Activated CD4-positive, alpha-beta T cell treated with anti-CD3 and anti-CD28 coated beads, Interleukin-2, amount 50 U/mL, for 4 hours (primary cell): Measurements from ENCODE around the gene ATG13.

Experiments used
- DNase-seq, 2 experiments: peaks; one replicate each; pipeline ENCODE4 v3.0.0-alpha.2; 2020

Gene ATG13

GRCh38 chr11:46677169-46677568 lies 59.8 kb downstream of the ATG13 start:
- DNase-seq, result no peak

DNA sequence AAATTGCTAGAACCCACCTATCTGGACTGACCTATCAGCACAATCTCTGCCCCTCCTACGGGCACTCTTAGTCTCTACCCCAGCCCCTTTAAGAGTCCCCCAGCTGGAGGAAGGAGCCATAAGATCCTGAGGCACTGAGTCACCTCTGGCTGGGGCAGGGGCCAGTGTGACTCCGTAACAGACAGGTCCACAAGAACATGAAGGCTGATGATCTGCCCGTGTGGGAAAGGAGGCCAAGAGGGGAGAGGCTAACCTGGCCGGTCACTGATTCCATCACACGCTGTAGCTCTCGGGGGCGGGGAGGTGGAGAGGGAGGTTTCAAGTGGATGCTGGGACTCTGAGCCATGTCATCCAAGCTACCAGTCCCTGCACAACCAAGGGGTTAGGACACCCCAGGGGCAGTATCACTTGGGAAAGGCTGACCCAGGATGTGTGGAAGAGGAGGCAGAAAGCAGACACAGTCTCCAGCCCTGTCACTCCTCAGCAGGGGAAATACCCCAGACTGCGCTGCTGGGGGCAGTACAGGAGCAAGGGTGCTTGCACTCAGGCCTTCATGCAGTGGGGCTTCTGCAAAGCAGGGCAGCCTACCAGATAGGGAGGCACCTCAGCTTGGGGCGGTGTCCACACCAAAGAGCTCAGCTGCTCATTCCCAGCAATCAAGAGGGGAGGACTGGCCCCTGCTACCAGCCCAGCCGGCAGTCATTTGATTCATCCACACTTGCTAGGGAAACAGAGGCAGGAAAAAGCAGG lies 60.8 kb downstream of the ATG13 start:
- DNase-seq, result no peak

GRCh38 chr11:46678741-46679130 lies 61.4 kb downstream of the ATG13 start:
- no peak for DNase-seq

- no peak for DNase-seq
Observed at GRCh38 chr11:46679241-46680163, 62.1 kb downstream of the ATG13 start.

GRCh38 chr11:46680164-46680760 lies 62.9 kb downstream of the ATG13 start:
- no peak for DNase-seq

DNA sequence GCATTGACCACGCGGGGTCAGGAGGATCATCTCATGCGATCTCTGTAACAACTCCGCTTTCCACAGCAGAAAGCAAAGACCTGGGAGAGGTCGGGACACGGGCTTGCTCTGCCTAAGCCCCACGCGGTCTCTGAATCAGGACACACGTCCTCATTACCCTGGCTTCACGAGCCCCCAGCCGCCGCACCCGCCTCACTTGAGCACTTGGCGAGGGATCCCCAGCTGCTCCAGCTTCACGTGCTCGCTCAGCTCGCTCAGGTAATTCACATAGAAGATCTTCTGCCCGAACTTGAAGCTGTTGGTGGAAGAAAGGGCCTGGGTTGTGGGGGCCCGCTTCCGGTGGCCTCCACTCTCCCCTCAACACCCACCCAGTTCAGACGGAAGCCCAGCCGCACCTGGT lies 63.5 kb downstream of the ATG13 start:
- no peak for DNase-seq

DNA sequence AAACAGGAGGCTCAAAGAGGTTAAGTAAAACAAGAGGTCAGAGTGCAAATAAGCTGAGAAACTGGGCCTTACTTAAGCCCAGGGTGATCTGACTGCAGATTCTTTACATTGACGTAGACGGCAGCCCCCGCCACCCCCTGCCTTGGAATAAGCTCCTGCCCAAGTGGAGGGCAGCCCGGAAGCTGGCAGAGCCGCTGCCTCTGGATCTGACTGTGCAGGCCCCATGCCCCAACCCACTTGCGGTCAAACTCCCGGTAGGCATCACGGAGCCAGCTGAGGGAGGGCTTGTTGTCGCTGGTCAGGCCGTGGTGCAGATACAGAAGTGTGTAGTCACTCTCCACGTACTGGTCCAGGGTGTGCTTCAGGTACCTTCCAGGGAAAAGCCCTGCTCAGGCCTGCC lies 64.5 kb downstream of the ATG13 start:
- no peak for DNase-seq

DNA sequence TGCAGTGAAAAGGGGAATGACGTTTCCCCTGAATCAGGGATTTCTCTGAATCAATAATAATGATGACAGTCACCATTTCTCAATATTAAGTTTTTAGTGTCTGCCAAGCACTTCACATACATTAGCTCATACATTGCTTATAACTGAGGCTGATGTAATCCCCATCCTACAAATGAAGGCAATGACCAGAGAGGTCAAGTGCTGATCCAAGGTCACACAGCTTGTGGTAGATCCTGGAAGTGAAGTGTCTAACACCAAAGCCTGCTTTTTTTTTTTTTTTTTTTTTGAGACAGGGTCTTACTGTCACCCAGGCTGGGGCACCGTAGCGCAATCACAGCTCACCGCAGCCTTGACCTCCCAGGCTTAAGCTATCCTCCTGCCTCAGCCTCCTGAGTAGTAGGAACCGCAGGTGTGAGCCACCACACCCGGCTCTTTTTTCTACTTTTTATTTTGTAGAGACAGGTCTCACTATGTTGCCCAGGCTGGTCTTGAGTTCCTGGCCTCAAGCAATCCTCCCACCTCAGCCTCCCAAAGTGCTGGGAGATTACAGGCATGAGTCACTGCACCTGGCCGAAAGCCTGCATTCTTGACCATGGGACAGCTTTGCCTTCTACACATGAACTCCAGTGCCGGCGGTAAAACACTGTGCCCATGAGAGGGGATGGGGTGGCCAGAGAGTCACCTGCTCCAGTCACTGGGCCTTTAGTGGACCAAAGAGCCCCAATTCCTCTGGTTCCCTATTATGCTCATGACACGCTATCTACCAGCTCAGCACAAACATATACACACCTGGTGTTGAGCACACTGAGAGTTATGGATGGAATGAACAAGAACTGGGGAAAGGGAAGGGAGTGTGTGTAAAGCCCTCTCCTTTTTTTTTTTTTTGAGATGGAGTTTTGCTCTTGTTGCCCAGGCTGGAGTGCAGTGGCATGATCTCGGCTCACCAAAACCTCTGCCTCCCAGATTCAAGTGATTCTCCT lies 65.7 kb downstream of the ATG13 start:
- no peak for DNase-seq

GRCh38 chr11:46684367-46684766 lies 67.0 kb downstream of the ATG13 start:
- no peak for DNase-seq

DNA sequence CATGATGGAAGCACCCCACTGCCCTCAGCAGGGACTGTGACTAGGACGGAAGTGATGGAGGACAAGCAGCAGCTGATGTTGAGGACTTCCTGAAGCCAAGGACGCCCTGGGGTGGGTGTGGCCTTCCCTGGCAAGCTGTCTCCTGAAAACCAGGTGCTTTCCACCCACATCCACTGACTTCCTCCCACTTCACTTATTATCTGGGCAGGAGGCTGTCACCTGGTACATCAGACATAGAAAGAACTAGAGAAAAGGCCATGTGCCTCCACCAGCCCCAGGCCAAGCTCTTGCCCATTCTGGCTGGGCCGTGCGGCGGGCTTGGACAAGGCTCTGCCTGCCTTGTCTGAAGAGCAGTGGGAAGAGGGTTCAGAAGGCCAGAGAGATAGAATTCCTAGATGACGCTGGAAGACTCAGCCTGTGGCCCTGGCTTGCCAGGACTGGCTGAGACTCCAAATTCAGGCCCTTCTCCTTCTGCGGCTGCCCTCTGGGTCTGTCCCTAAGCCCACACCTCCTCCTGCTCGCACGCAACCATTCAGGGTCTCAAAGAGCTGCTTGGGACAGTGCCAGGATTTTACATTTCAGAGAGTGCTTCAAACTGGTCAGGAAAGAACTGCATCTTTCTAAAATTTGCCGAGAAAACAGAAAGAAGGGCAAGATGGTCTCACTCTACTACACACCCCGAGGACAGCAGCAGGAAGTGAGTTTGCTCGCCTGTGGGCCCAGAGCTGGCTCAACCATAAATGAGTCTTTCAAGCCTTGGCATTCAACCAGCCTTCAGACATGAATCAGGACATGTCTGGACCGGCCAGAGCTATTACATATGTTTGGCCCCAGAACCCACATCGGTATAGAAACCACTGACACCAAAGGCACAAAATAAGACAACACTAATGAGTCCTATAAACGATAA lies 69.8 kb downstream of the ATG13 start:
- no peak for DNase-seq

- DNase-seq, result no peak
Observed at GRCh38 chr11:46690702-46691101, 73.3 kb downstream of the ATG13 start.

DNA sequence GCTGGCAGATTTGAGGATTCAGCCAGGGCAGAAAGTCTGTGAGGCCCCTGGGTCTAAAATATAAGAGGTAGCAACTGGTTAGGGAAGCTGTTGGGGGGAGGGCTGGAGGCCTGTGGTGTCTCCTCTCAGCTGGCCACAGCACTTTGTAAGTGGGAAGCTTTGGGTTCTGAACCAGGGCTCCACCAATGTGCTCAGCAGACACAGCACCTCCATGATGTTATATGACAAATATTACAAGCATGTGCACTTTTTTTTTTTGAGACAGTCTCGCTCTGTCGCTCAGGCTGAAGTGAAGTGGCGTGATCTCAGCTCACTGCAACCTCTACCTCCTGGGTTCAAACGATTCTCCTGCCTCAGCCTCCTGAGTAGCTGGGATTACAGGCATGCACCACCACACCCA lies 75.1 kb downstream of the ATG13 start:
- DNase-seq, result no peak

DNA sequence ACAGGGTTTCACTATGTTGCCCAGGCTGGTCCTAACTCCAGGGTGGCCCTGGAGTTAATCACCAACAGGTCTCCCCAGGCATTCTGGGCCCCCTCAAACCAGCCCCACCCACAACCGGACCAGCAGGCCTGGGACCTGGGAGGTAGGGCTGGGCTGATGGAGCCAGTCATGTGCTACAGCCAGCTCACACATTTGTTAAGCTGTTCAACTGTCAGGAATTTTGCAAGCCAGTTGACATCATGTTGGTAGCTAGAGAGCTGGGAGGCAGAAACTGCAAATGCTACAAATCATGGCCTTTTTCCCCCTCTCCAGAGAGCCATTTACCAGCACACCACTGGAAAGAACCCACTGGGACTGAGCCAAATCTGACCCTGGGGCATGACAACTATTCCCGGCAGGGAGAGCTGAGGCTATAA lies 76.3 kb downstream of the ATG13 start:
- DNase-seq, result no peak

- no peak for DNase-seq
Observed at GRCh38 chr11:46694072-46694471, 76.7 kb downstream of the ATG13 start.

- no peak for DNase-seq
Observed at GRCh38 chr11:46694607-46695006, 77.3 kb downstream of the ATG13 start.

DNA sequence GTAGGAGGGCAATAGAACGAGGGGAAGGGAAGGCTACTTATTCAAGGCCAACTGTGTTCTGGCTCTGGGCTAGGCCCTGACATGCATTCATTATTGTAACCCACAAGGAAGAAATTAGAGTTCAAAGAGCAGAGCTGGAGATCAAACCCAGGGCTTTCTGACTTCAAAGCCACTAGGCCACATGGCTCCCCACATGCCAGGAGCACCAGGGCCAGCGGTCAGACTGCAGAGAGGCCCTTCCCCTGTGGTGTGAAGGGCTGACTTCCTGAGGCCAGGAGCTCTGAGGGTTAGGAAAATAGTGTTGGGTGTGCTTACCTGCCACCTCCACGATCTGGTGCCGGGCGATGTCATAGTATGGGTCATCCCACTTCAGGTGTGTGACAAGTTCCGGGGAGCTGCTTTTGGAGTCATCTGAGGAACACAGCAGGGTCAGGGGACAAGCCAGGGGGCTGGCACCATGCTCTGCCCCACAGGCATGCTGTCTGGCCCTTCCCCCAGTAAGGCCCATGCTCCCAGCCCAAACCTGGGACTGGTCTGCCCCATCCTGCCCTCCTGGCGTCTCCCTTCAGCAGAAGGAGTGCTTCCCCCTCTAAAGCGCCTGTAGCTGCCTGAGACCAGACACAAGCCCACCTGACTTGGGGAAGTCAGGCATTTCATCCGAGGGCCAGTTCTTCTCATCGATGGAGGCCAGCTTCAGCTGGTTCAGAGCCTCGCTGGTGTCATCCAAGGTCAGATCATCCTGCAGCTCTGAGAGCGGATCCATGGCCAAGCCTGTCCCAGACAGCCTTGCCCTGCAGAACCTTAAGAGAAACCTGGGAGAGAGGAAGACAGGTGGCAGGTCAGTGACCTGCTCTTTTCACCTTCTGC lies 78.2 kb downstream of the ATG13 start:
- no peak for DNase-seq

- no peak for DNase-seq
Observed at GRCh38 chr11:46696212-46696558, 78.8 kb downstream of the ATG13 start.

DNA sequence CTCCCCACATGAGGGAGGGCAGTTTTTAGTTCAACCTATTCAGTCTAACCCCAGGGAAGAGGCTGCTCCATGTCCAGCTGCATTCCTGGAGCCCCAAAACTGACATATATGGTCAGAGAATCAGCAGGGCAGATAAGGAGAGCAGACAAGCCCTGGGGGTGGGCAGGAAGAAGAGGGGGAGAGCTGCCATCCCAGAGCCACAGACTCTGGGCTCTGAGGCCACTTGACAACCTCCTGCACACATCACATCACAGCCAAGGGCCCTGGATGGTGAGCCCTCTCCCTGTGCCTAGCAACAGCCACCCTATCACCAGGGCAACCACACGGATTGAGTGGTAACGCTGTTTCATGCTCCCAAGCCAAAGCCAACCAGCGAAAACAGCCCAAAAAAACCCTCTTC lies 80.0 kb downstream of the ATG13 start:
- DNase-seq, result no peak

- no peak for DNase-seq
Observed at GRCh38 chr11:46697723-46698122, 80.4 kb downstream of the ATG13 start.

GRCh38 chr11:46698597-46698996 lies 81.2 kb downstream of the ATG13 start:
- DNase-seq, result no peak
